ENCODE results near the gene KRTAP12-1.
"Not testable (repeated sequence)": the region's sequence is repeated elsewhere in the genome, so short reads cannot be mapped to it uniquely, and the experiment has no call there.

The KRTAP12-1 gene

GRCh38 chr21:44667612-44668011 lies 14.4 kb downstream of the KRTAP12-1 start:
- no peak for DNase-seq (ENCODE audit: low spot score)

GRCh38 chr21:44666401-44667320 lies 15.3 kb downstream of the KRTAP12-1 start, which contains the start of gene KRTAP12-2:
Gene KRTAP12-2 (minus strand): TSS chr21:44666927. CDS start chr21:44666886, 41 bp downstream.
- no peak for DNase-seq (ENCODE audit: low spot score)

- no peak for DNase-seq (ENCODE audit: low spot score)
These were observed 17.3 kb downstream of the KRTAP12-1 start for GRCh38 chr21:44664691-44665090.

- DNase-seq (ENCODE audit: low spot score), result not testable (repeated sequence)
These were observed 20.4 kb downstream of the KRTAP12-1 start for GRCh38 chr21:44661567-44661966.

GRCh38 chr21:44658913-44659595 lies 22.9 kb downstream of the KRTAP12-1 start:
- no peak for DNase-seq (ENCODE audit: low spot score)

- DNase-seq (ENCODE audit: low spot score), result no peak
These were observed 23.4 kb downstream of the KRTAP12-1 start for GRCh38 chr21:44658541-44658910.

GRCh38 chr21:44657635-44658540 lies 24.1 kb downstream of the KRTAP12-1 start, which contains the start of gene KRTAP12-3:
Gene KRTAP12-3 (plus strand): TSS chr21:44657932. CDS start chr21:44657980, 48 bp downstream.
- no peak for DNase-seq (ENCODE audit: low spot score)

- no peak for DNase-seq (ENCODE audit: low spot score)
These were observed 25.1 kb downstream of the KRTAP12-1 start for GRCh38 chr21:44656868-44657267.

- no peak for DNase-seq (ENCODE audit: low spot score)
These were observed 27.3 kb downstream of the KRTAP12-1 start, which contains the start of gene KRTAP12-4 for GRCh38 chr21:44654576-44655175. Gene KRTAP12-4 (minus strand): TSS chr21:44654659. CDS start chr21:44654614, 45 bp downstream.

GRCh38 chr21:44653656-44654575 lies 28.0 kb downstream of the KRTAP12-1 start:
- DNase-seq (ENCODE audit: low spot score), result no peak

- no peak for DNase-seq (ENCODE audit: low spot score)
These were observed 28.8 kb downstream of the KRTAP12-1 start for GRCh38 chr21:44653123-44653522.

GRCh38 chr21:44650973-44651675 lies 30.8 kb downstream of the KRTAP12-1 start:
- DNase-seq (ENCODE audit: low spot score), result no peak

- no peak for DNase-seq (ENCODE audit: low spot score)
These were observed 31.5 kb downstream of the KRTAP12-1 start for GRCh38 chr21:44650265-44650972.

- no peak for DNase-seq (ENCODE audit: low spot score)
These were observed 32.4 kb downstream of the KRTAP12-1 start for GRCh38 chr21:44649521-44650100.

- DNase-seq (ENCODE audit: low spot score), result no peak
These were observed 33.2 kb downstream of the KRTAP12-1 start for GRCh38 chr21:44648557-44649311.

- no peak for DNase-seq (ENCODE audit: low spot score)
These were observed 34.8 kb downstream of the KRTAP12-1 start for GRCh38 chr21:44647222-44647552.

- DNase-seq (ENCODE audit: low spot score), result not testable (repeated sequence)
These were observed 35.4 kb downstream of the KRTAP12-1 start, which contains the start of gene KRTAP10-11 for GRCh38 chr21:44646366-44647221. Gene KRTAP10-11 (plus strand): TSS chr21:44646414. CDS start chr21:44646459, 45 bp downstream.

All from putamen (tissue), 1 donor.